ENCODE results near the gene MTG2.

Gene MTG2

GRCh38 chr20:62217913-62218773 is 35.3 kb downstream of the MTG2 start:
- DNase-seq (ENCODE audit: low spot score): no peak
- in situ Hi-C loops (cut with MboI; ENCODE audit: low pct_unique_long_range_greater_than_20kb, low sequenced_read_pairs, unreplicated experiment): no loop called here
- no peak for TF ChIP-seq CTCF (IDR thresholded peaks at IDR 0.05; ENCODE audit: extremely low read depth, insufficient read depth, missing control alignments)

GRCh38 chr20:62219101-62219991 is 36.5 kb downstream of the MTG2 start:
- no peak for TF ChIP-seq CTCF (IDR thresholded peaks at IDR 0.05; ENCODE audit: extremely low read depth, insufficient read depth, missing control alignments)
- in situ Hi-C loops (cut with MboI; ENCODE audit: low pct_unique_long_range_greater_than_20kb, low sequenced_read_pairs, unreplicated experiment): no loop called here
- DNase-seq (ENCODE audit: low spot score): no peak

GRCh38 chr20:62219992-62220665 is 37.3 kb downstream of the MTG2 start, which contains the start of gene HRH3:
Gene HRH3 (minus strand): TSS chr20:62220278. CDS start chr20:62219970, 308 bp downstream.
- in situ Hi-C loops (cut with MboI; ENCODE audit: low pct_unique_long_range_greater_than_20kb, low sequenced_read_pairs, unreplicated experiment): no loop called here
- TF ChIP-seq CTCF (IDR thresholded peaks at IDR 0.05; ENCODE audit: extremely low read depth, insufficient read depth, missing control alignments): no peak
- DNase-seq (ENCODE audit: low spot score): peak; percentile 90

GRCh38 chr20:62220666-62221568 is 38.1 kb downstream of the MTG2 start:
- in situ Hi-C loops (cut with MboI; ENCODE audit: low pct_unique_long_range_greater_than_20kb, low sequenced_read_pairs, unreplicated experiment): no loop called here
- TF ChIP-seq CTCF (IDR thresholded peaks at IDR 0.05; ENCODE audit: extremely low read depth, insufficient read depth, missing control alignments): no peak
- DNase-seq (ENCODE audit: low spot score): no peak

- no peak for TF ChIP-seq CTCF (IDR thresholded peaks at IDR 0.05; ENCODE audit: extremely low read depth, insufficient read depth, missing control alignments)
- DNase-seq (ENCODE audit: low spot score): no peak
- in situ Hi-C loops (cut with MboI; ENCODE audit: low pct_unique_long_range_greater_than_20kb, low sequenced_read_pairs, unreplicated experiment): no loop called here
These were observed 39.5 kb downstream of the MTG2 start for GRCh38 chr20:62222266-62222850.

Measured in GM13977 (cell line).